Esophagus mucosa (tissue), 1 donor: ENCODE measurements around the gene TMPRSS9. TPM values are rescaled to one million over a fixed set of nuclear protein-coding genes. Genes with fewer than 3 reads are reported as not detected.
"Not testable (repeated sequence)": the region's sequence is repeated elsewhere in the genome, so short reads cannot be mapped to it uniquely, and the experiment has no call there.

Experiments used
- ATAC-seq: fragments of 200-7000 bp; cut with Tn5 transposase; one replicate; pipeline ENCODE4 v1.9.1; 2020
- total RNA-seq: library from RNA; stranded (reverse); gene quantifications from one replicate; pipeline ENCODE4 v1.2.4, GENCODE V29; 2023
- donor health status: DM: yes; HTN: yes; CAD: no.

Gene TMPRSS9
- total RNA-seq, 1 donor from 2014 or later: not detected

DNA sequence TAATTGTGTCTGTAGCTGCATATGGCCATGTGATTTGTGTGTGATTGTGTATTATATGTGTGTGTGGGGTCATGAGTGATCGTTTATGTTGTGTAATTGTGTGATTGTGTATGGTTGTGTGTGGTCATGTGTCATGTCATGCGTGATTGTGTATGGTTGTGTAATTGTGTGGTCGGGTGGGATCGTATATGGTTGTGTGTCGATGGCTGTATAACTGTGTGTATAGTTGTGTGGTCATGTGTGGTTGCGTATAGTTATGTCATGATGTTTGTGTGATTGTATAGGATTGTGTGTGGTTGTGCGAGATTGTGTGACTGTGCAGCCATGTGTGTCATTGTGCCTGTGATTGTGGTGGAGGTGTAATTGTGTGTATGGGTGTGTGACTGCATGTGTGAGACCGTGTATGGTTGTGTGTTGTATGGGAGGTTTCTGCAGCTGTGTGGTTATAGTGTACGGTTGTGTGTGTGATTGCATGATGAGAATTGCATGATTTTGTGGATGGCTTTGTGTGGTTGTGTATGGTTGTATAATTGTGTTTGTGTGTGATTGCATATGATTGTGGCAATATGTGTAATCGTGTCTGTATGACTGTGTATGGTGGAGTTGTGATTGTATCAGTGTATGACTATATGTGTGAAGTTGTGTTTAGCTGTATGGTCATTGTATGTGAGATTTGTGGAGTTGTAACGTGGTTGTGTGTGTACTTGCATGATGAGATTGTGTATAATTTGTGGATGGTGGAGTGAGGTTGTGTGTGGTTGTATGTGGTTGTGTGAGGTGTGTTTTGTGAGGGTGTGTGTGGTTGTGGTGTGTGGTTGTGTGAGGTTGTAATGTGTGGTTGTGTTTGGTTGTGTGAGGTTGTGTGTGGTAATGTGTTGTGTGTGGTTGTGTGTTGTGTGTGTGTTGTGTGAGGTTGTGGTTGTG, 2.2 kb downstream of the TMPRSS9 start:
- no peak for ATAC-seq

DNA sequence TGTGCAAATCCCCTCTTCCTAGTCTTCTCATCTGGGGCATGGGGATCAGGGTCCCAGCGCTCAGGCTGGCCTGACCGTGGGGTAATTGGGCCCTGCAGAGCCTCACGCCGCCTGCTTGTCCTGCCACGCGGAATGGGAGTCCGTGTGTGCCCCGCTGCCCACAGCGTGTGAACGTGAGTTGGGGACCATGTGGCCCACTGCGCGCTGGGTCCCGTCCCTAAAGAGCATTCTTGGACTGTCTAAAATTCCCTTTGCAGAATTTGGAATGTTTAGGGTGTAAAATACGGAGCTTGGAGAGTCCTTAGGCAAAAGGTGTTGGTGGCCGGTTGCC, 2.9 kb downstream of the TMPRSS9 start:
- ATAC-seq: no peak

GRCh38 chr19:2363419-2363818, 3.4 kb downstream of the TMPRSS9 start:
- ATAC-seq: no peak

DNA sequence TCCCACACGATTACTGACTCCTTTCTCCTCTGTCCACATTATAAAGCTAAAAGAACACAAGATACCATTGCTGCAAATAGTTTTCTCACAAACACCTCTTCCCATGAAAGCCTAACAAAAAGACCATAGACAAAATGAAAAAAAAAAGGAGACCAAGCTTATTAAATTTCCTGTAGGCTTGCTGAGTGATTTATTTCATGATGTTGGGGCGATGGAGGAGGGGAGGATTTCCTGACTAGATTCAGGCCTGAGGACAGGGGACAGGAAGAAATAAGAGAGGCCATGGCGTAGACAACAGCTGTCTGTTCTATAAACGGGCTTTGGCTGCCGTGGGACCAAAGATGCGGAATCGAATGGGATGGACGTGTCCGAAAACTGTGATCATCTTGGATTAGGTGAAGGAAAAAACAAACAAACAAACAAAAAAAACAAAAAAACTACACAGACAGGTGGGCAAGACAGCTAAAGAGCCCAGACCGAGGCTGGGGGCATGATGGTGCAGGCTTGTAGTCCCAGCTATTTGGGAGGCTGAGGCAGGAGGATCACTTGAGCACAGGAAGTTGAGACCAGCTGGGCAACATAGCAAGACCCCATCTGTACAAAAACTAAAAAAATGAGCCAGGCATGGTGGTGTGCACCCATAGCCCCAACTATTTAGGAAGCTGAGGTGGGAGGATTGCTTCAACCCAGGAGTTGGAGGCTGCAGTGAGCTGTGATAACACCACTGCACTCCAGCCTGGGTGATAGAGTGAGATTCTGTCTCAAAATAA, 5.3 kb downstream of the TMPRSS9 start:
- ATAC-seq: no peak

GRCh38 chr19:2371656-2372055, 11.6 kb downstream of the TMPRSS9 start:
- ATAC-seq: no peak

DNA sequence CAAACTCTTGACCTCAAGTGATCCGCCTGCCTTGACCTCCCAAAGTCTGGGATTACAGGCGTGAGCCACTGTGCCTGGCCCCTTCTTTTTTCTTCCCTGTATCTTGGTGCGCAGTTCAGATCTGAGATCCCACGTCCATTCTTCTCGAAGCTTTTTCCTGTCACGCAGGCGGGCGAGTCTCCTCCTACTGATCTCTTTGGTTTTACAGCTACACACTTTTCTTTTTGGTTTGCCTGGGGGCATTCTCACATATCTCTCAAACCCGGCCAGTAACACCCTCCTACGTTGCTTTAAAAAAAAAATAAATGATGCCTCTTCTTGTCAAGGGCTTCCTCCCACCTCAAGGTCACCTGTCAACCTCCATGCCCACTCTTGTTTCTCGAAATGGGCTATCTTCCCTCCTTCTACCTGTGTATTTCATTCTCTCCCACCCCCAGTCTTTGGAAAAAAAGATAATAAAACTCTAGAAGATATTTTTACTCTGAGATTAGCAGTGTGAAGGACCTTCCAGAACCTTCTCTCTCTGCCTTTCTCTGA, 12.1 kb downstream of the TMPRSS9 start:
- ATAC-seq: no peak

GRCh38 chr19:2374808-2375207, 14.7 kb downstream of the TMPRSS9 start:
- ATAC-seq: no peak

DNA sequence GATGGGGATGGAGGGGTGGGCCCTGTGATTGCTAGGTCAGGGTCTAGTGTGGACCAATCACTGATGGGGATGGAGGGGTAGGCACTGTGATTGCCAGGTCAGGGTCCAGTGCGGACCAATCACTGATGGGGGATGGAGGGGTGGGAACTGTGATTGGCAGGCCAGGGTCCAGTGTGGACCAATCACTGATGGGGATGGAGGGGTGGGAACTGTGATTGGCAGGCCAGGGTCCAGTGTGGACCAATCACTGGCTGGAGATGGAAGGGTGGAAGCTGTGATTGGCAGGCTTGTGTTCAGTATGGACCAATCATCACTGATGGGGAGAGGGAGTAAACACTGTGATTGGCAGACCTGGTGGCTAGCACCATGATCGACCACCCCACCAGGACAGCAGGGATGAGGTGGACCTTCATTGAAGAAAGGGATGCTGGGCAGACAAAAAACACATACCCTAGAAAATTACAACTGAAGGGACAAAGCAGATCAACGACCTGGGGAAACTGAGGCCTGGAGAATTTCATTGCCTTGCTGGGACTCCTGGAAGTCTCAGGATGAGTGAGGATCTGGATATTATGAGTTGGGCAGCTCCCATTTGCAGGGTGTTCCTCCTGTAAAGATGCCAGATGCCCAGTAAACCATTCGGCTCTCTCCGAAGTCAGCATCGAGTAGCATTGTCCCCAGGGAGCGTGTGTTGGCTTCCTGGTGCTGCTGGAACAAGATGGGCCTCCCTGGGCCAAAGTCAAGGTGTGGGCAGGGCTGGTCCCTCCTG, 15.5 kb downstream of the TMPRSS9 start:
- no peak for ATAC-seq

DNA sequence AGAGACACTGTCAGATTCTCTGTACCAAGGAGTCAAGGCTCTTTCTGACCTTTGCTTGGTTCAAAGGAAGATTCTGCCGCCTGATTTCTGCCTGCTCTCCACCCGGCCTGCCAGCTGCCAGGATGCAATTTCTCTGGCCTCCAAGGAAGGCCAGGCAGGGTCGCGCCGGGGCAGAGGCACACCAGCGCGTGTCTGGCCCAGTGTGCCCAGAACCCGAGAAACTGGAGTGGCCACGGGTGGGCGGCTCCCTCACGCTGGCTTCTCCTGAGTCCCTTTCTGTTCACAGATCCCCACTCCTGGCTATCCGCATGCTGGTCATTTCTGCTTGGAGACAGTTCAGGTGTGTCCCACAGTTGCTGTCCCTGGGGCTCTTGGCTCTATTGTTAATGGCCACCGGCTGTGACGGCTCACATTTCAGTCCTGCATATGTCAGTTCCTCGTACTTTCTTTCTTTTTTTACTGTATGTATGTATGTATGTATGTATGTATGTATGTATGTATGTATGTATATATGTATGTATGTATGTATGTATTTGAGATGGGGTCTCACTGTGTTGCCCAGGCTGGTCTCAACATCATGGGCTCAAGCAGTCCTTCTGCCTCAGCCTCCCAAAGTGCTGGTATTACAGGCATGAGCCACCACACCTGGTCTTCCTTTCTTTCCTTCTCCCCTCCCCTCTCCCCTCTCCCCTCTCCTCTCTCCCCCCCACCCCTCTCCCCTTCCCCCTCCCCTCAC, 16.9 kb downstream of the TMPRSS9 start:
- no peak for ATAC-seq

GRCh38 chr19:2380567-2380966, 20.5 kb downstream of the TMPRSS9 start:
- no peak for ATAC-seq

DNA sequence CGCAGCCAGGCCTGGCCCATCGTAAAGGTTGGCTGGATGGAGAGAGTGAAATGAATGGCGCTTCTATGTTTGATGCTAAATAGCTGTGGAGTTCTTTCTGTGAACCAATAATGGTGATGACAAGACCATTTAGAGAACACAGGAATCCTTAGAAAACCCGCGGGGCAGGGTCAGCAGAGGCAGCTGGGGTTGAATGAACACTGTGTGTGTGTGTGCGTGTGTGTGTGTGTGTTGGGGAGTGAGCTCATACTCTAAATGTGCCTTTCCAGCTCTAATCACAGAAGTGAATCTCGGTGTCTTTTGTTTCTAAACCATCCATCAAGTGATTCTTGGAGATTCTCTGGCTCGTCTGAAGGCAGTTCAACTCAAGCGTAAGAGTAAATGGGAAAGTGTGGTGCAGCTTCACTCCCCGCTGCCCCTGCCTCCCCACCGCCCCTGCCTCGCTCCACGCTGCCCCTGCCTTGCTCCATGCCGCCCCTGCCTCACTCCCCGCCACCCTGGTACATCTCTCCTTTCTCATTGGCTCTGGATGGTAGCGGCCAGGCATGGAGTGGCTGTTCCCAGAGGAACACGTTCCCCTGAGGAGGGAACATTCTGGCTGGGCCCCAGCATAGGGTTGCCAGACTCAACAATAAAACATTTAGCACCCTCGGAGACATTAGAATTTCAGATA, 21.2 kb downstream of the TMPRSS9 start:
- no peak for ATAC-seq

- no peak for ATAC-seq
Measured at GRCh38 chr19:2382530-2383222, 22.6 kb downstream of the TMPRSS9 start.

- ATAC-seq: peak; percentile 77
Measured at GRCh38 chr19:2385053-2385721, 25.1 kb downstream of the TMPRSS9 start.

- ATAC-seq: no peak
Measured at GRCh38 chr19:2387367-2388288, 27.6 kb downstream of the TMPRSS9 start.

- ATAC-seq: no peak
Measured at GRCh38 chr19:2389594-2389993, 29.5 kb downstream of the TMPRSS9 start.

DNA sequence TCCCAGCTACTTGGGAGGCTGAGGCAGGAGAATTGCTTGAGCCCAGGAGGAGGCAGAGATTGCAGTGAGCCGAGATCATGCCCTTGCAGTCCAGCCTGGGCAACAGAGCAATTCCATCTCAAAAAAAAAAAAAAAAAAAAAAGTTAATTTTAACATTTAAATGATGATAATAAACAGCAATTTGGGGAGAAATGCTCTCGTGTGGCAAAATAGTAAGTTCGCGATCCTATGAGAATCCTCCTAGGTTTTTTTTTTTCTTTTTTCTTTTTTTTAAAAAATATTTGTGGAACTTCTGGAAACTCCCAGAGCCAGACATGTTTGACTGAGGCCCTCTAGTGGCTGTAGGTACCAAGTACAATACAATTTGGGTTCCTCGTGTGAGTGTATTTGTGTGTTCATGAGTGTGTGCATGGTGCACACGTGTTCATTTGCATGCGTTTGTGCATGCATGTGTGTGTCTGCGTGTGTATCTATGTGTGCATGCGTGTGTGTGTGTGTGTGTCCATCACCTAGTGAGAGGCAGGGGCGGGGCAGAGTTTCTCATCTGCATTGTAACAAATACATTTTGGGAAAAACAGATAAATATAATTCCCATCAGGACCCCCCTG, 31.2 kb downstream of the TMPRSS9 start:
- peak; percentile 70 for ATAC-seq

GRCh38 chr19:2392366-2392765, 32.3 kb downstream of the TMPRSS9 start:
- ATAC-seq: no peak

GRCh38 chr19:2392899-2393298, 32.8 kb downstream of the TMPRSS9 start:
- ATAC-seq: not testable (repeated sequence)

DNA sequence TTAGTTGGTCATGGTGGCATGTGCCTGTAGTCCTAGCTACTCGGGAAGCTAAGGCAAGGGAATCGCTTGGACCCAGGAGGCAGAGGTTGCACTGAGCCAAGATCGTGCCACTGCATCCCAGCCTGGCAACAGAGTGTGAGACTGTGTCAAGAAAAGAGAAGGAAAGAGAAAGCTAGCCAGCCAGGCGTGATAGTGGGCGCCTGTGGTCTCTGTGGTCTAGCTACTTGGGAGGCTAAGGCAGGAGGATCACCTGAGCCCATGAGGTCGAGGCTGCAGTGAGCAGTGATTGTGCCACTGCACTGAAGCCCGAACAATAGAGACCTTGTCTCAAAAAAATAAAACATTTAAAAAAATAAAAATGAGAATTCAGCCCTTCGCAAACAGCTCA, 34.0 kb downstream of the TMPRSS9 start:
- no peak for ATAC-seq
